MG63 (cell line): ENCODE results near the gene KRTAP10-5. TPM values are rescaled to one million over a fixed set of nuclear protein-coding genes. Genes with fewer than 3 reads are reported as not detected.
A peak's percentile ranks its signal among the peaks of the same experiment; 100 is the strongest.
"Not testable (repeated sequence)": the region's sequence is repeated elsewhere in the genome, so short reads cannot be mapped to it uniquely, and the experiment has no call there.

Source experiments
- DNase-seq: peaks from one replicate; pipeline ENCODE4 v3.0.0-alpha.2; 2020
- H3K27me3 ChIP-seq: fragments of 250-450 bp; sonication (Bioruptor Pico); 2 replicates; pipeline ENCODE4 v1.5.1; 2020; ENCODE audit warnings: mild to moderate bottlenecking, moderate library complexity
- H3K36me3 ChIP-seq: fragments of 250-450 bp; sonication (Bioruptor Pico); 2 replicates; pipeline ENCODE4 v1.5.1; 2020; ENCODE audit warnings: mild to moderate bottlenecking, moderate library complexity
- H3K4me3 ChIP-seq: fragments of 250-450 bp; sonication (Bioruptor Pico); 2 replicates; pipeline ENCODE4 v1.5.1; 2020; ENCODE audit warnings: mild to moderate bottlenecking, moderate library complexity
- H3K9me3 ChIP-seq: fragments of 250-450 bp; sonication (Bioruptor Pico); 2 replicates; pipeline ENCODE4 v1.5.1; 2020; ENCODE audit warnings: mild to moderate bottlenecking, moderate library complexity
- total RNA-seq: library from RNA; depleted of rRNA; stranded (reverse); fragments of >200 nt; shearing (Covaris generic); gene quantifications from 2 replicates; pipeline ENCODE4 v1.2.3, GENCODE V29; 2014; ENCODE audit warnings: low replicate concordance

KRTAP10-5 gene
- total RNA-seq, 1 experiment from 2014 or later, result not detected

GRCh38 chr21:44599264-44600029 lies 19.0 kb upstream of the KRTAP10-5 start:
- Histone ChIP-seq H3K27me3 (peaks cover 18% of the 10 kb centered on the region), H3K9me3 (no peaks in the 10 kb centered on the region; the same call in 1 of the 2 replicates), H3K36me3 (no peaks in the 10 kb centered on the region), H3K4me3 (no peak overlapping the region)
- DNase-seq, result no peak

GRCh38 chr21:44598061-44598460 lies 17.7 kb upstream of the KRTAP10-5 start:
- no peak for DNase-seq
- no peak overlapping the region for H3K4me3 ChIP-seq
- H3K9me3 ChIP-seq, result no peaks in the 10 kb centered on the region
- H3K27me3 ChIP-seq, result peaks cover 11% of the 10 kb centered on the region; the same call in 1 of the 2 replicates
- no peaks in the 10 kb centered on the region for H3K36me3 ChIP-seq

GRCh38 chr21:44596068-44596725 lies 15.8 kb upstream of the KRTAP10-5 start:
- H3K9me3 ChIP-seq, result no peaks in the 10 kb centered on the region
- H3K36me3 ChIP-seq, result no peaks in the 10 kb centered on the region
- H3K4me3 ChIP-seq, result no peak overlapping the region
- H3K27me3 ChIP-seq, result peaks cover 11% of the 10 kb centered on the region; the same call in 1 of the 2 replicates
- DNase-seq, result peak; percentile 61

- H3K9me3 ChIP-seq, result no peaks in the 10 kb centered on the region
- no peak overlapping the region for H3K4me3 ChIP-seq
- DNase-seq, result no peak
- peaks cover 11% of the 10 kb centered on the region; the same call in 1 of the 2 replicates for H3K27me3 ChIP-seq
- no peaks in the 10 kb centered on the region for H3K36me3 ChIP-seq
Observed at GRCh38 chr21:44595524-44595923, 15.1 kb upstream of the KRTAP10-5 start.

GRCh38 chr21:44594406-44594916 lies 14.1 kb upstream of the KRTAP10-5 start:
- Histone ChIP-seq H3K9me3 (no peaks in the 10 kb centered on the region), H3K36me3 (no peaks in the 10 kb centered on the region)
- DNase-seq, result no peak

GRCh38 chr21:44593598-44594405 lies 13.4 kb upstream of the KRTAP10-5 start:
- Histone ChIP-seq H3K36me3 (no peaks in the 10 kb centered on the region), H3K4me3 (no peak overlapping the region), H3K9me3 (no peaks in the 10 kb centered on the region), H3K27me3 (peaks cover 11% of the 10 kb centered on the region; the same call in 1 of the 2 replicates)
- no peak for DNase-seq

More at GRCh38 chr21:44594406-44594916, 14.1 kb upstream of the KRTAP10-5 start:
- Histone ChIP-seq H3K27me3 (peaks cover 11% of the 10 kb centered on the region; the same call in 1 of the 2 replicates), H3K4me3 (no peak overlapping the region)

GRCh38 chr21:44592446-44593311 lies 12.3 kb upstream of the KRTAP10-5 start, which contains the start of gene KRTAP10-6:
TSS of gene KRTAP10-6 (minus strand) at chr21:44592505. CDS start at chr21:44592484, 21 bp downstream.
- no peak for DNase-seq
- peaks cover 11% of the 10 kb centered on the region; the same call in 1 of the 2 replicates for H3K27me3 ChIP-seq
- no peaks in the 10 kb centered on the region for H3K9me3 ChIP-seq

GRCh38 chr21:44591801-44592130 lies 11.4 kb upstream of the KRTAP10-5 start:
- not testable (repeated sequence) for H3K4me3 ChIP-seq, H3K36me3 ChIP-seq, H3K9me3 ChIP-seq
- H3K27me3 ChIP-seq, result peaks cover 11% of the 10 kb centered on the region; the same call in 1 of the 2 replicates
- peak; percentile 89 for DNase-seq

More at GRCh38 chr21:44592446-44593311, 12.3 kb upstream of the KRTAP10-5 start, which contains the start of gene KRTAP10-6:
- no peaks in the 10 kb centered on the region for H3K36me3 ChIP-seq
- no peak within 1 kb of the TSS for H3K4me3 ChIP-seq

- not testable (repeated sequence) for H3K36me3 ChIP-seq, H3K9me3 ChIP-seq
Observed at GRCh38 chr21:44590897-44591800, 10.7 kb upstream of the KRTAP10-5 start.

GRCh38 chr21:44590311-44590721 lies 9.9 kb upstream of the KRTAP10-5 start:
- H3K36me3 ChIP-seq, result no peaks in the 10 kb centered on the region
- H3K9me3 ChIP-seq, result no peaks in the 10 kb centered on the region; the same call in 1 of the 2 replicates
- H3K4me3 ChIP-seq, result no peak overlapping the region
- H3K27me3 ChIP-seq, result peaks cover 12% of the 10 kb centered on the region
- no peak for DNase-seq

More at GRCh38 chr21:44590897-44591800, 10.7 kb upstream of the KRTAP10-5 start:
- peaks cover 11% of the 10 kb centered on the region; the same call in 1 of the 2 replicates for H3K27me3 ChIP-seq
- H3K4me3 ChIP-seq, DNase-seq: not testable (repeated sequence)

- Histone ChIP-seq H3K4me3 (no peak overlapping the region), H3K27me3 (peaks cover 17% of the 10 kb centered on the region), H3K36me3 (no peaks in the 10 kb centered on the region), H3K9me3 (no peaks in the 10 kb centered on the region; the same call in 1 of the 2 replicates)
- DNase-seq, result no peak
Observed at GRCh38 chr21:44589586-44590305, 9.3 kb upstream of the KRTAP10-5 start.

- Histone ChIP-seq H3K4me3 (no peak overlapping the region), H3K27me3 (peaks cover 23% of the 10 kb centered on the region), H3K9me3 (no peaks in the 10 kb centered on the region; the same call in 1 of the 2 replicates), H3K36me3 (no peaks in the 10 kb centered on the region)
- DNase-seq, result no peak
Observed at GRCh38 chr21:44589094-44589493, 8.7 kb upstream of the KRTAP10-5 start.

- DNase-seq, result no peak
- peaks cover 13% of the 10 kb centered on the region for H3K9me3 ChIP-seq
- no peak overlapping the region for H3K4me3 ChIP-seq
- H3K27me3 ChIP-seq, result peaks cover 28% of the 10 kb centered on the region
- no peaks in the 10 kb centered on the region for H3K36me3 ChIP-seq
Observed at GRCh38 chr21:44585892-44586291, 5.5 kb upstream of the KRTAP10-5 start.

- no peak for DNase-seq
- peaks cover 28% of the 10 kb centered on the region for H3K27me3 ChIP-seq
- H3K4me3 ChIP-seq, result no peak overlapping the region
- H3K9me3 ChIP-seq, result peaks cover 15% of the 10 kb centered on the region
- H3K36me3 ChIP-seq, result no peaks in the 10 kb centered on the region
Observed at GRCh38 chr21:44583800-44584147, 3.4 kb upstream of the KRTAP10-5 start.
